ENCODE data around the gene CAND1. TPM values are rescaled to one million over a fixed set of nuclear protein-coding genes. Genes with fewer than 3 reads are reported as not detected.

CAND1 gene
- total and polyA plus RNA-seq, 9 of the 15 experiments (the other 6 are each of a cell fraction or from before 2014, with no cell fraction given) = 24.0 to 167 (median 77.5) TPM

DNA sequence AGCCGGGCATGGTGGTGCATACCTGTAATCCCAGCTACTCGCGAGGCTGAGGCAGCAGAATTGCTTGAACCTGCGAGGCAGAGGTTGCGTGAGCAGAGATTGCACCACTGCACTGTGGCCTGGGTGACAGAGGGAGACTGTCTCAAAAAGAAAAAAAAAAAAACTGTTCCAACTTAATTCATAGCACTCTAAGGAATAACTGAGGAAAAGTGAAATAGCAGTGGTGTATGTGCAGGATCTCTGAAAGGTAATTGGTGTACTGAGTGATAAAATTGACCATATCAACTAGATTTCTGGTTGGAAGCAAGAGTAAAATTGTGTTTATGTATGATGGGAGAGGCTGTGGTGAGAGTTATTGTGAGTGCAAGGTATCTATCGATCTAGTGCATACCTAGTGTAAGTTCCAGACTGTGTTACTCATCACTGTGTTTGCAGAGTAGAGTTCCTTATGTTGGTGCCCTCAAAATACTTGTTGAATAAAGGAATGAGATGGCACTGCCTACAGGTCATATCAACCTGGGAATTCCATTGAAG, 6.3 kb downstream of the CAND1 start (continued):
- no peak for TF ChIP-seq PRDM10 (IDR thresholded peaks at IDR 0.05; ENCODE audit: partially characterized antibody)

GRCh38 chr12:67276421-67276820, 7.3 kb downstream of the CAND1 start:
- ChIA-PET POLR2A (interaction anchor here (2.4 kb wide), 1 partner anchor 7 kb away, joined by 10 read pairs; the partner anchor contains the start of gene CAND1), CTCF (ENCODE audit: low intra/inter-chr PET ratio) (no interaction called here)
- ATAC-seq = no peak
- H4K20me1 ChIP-seq (replicated peaks; ENCODE audit: control insufficient read depth, insufficient read depth, low read length) = peaks cover 22% of the 10 kb centered on the region; the same call in 1 of the 2 replicates
- no peak overlapping the region for H2AFZ ChIP-seq (ENCODE audit: low read depth, low read length)
- WGBS (ENCODE audit: insufficient coverage, low coverage, missing lambda C conversion rate) = 80% methylated on average over 3 of the region's 3 CpGs
- no peak for DNase-seq (ENCODE audit: extremely low read depth in 1 of 4, low spot score in 3 of 4)
- FAIRE-seq = no peak
- no peak overlapping the region for H3K9ac ChIP-seq (ENCODE audit: insufficient read depth in 1 of 2, low read depth in 2 of 2, low read length in 2 of 2)
- no TSS peak for BruUV-seq (replicated peaks)
- peaks cover 99% of the 10 kb centered on the region for H3K79me2 ChIP-seq (ENCODE audit: control insufficient read depth, insufficient read depth, low read length)
- intact Hi-C loops (cut with micrococcal nuclease) (no loop called here), in situ Hi-C loops (cut with MboI) (no loop called here)
- no peaks in the 10 kb centered on the region for H3K9me1 ChIP-seq (ENCODE audit: control insufficient read depth, insufficient read depth, low read length)
- no peak overlapping the region for H3K4me2 ChIP-seq (ENCODE audit: insufficient read depth, low read length)
- H3K36me3 ChIP-seq (ENCODE audit: control insufficient read depth, insufficient read depth, low read length) = peaks cover 36% of the 10 kb centered on the region
- H3K27ac ChIP-seq (ENCODE audit: extremely low read depth, low read depth, low read length) = no peak overlapping the region
- H3K27me3 ChIP-seq (ENCODE audit: control insufficient read depth in 2 of 2, insufficient read depth in 2 of 2, low read length in 2 of 2) = no peaks in the 10 kb centered on the region
- no peak overlapping the region for H3K4me3 ChIP-seq
- H3K4me1 ChIP-seq (replicated peaks in 1 of 2; ENCODE audit: control insufficient read depth in 2 of 2, insufficient read depth in 2 of 2, low read length in 2 of 2) = peaks cover 7 to 16% of the 10 kb centered on the region in 2 experiments
- H3K9me3 ChIP-seq (replicated peaks; ENCODE audit: control insufficient read depth, insufficient read depth, low read depth, low read length) = no peaks in the 10 kb centered on the region
- TF ChIP-seq, protein P1, sequence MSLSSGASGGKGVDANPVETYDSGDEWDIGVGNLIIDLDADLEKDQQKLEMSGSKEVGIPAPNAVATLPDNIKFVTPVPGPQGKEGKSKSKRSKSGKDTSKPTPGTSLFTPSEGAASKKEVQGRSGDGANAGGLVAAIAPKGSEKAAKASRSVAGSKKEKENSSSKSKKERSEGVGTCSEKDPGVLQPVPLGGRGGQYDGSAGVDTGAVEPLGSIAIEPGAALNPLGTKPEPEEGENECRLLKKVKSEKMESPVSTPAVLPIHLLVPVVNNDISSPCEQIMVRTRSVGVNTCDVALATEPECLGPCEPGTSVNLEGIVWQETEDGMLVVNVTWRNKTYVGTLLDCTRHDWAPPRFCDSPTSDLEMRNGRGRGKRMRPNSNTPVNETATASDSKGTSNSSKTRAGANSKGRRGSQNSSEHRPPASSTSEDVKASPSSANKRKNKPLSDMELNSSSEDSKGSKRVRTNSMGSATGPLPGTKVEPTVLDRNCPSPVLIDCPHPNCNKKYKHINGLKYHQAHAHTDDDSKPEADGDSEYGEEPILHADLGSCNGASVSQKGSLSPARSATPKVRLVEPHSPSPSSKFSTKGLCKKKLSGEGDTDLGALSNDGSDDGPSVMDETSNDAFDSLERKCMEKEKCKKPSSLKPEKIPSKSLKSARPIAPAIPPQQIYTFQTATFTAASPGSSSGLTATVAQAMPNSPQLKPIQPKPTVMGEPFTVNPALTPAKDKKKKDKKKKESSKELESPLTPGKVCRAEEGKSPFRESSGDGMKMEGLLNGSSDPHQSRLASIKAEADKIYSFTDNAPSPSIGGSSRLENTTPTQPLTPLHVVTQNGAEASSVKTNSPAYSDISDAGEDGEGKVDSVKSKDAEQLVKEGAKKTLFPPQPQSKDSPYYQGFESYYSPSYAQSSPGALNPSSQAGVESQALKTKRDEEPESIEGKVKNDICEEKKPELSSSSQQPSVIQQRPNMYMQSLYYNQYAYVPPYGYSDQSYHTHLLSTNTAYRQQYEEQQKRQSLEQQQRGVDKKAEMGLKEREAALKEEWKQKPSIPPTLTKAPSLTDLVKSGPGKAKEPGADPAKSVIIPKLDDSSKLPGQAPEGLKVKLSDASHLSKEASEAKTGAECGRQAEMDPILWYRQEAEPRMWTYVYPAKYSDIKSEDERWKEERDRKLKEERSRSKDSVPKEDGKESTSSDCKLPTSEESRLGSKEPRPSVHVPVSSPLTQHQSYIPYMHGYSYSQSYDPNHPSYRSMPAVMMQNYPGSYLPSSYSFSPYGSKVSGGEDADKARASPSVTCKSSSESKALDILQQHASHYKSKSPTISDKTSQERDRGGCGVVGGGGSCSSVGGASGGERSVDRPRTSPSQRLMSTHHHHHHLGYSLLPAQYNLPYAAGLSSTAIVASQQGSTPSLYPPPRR (CRISPR knock-in tag; IDR thresholded peaks at IDR 0.05; ENCODE audit: borderline replicate concordance) = no peak
- TF ChIP-seq, protein P2, sequence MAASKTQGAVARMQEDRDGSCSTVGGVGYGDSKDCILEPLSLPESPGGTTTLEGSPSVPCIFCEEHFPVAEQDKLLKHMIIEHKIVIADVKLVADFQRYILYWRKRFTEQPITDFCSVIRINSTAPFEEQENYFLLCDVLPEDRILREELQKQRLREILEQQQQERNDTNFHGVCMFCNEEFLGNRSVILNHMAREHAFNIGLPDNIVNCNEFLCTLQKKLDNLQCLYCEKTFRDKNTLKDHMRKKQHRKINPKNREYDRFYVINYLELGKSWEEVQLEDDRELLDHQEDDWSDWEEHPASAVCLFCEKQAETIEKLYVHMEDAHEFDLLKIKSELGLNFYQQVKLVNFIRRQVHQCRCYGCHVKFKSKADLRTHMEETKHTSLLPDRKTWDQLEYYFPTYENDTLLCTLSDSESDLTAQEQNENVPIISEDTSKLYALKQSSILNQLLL (CRISPR knock-in tag; IDR thresholded peaks at IDR 0.05; ENCODE audit: borderline replicate concordance) = no peak
- TF ChIP-seq, protein P3, sequence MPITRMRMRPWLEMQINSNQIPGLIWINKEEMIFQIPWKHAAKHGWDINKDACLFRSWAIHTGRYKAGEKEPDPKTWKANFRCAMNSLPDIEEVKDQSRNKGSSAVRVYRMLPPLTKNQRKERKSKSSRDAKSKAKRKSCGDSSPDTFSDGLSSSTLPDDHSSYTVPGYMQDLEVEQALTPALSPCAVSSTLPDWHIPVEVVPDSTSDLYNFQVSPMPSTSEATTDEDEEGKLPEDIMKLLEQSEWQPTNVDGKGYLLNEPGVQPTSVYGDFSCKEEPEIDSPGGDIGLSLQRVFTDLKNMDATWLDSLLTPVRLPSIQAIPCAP (CRISPR knock-in tag; IDR thresholded peaks at IDR 0.05; ENCODE audit: borderline replicate concordance) = no peak
- TF ChIP-seq TCF7L2 (IDR thresholded peaks at IDR 0.05; ENCODE audit: low read depth, low read length) (no peak), PHTF2 (CRISPR knock-in tag; IDR thresholded peaks at IDR 0.05) (no peak)

Data from K562 (cell line).